HL-60 (cell line): ENCODE data around the gene TMTC1.

Experiments used
- CTCF ChIP-seq: IDR thresholded peaks from one replicate; pipeline ENCODE4 v1.5.1; 2011; ENCODE audit warnings: low read length, control low read depth, inconsistent platforms; ENCODE audit not compliant: insufficient read depth
- GABPA ChIP-seq: IDR thresholded peaks from 2 replicates; pipeline ENCODE4 v1.6.1; 2012; ENCODE audit warnings: low read depth
- POLR2AphosphoS5 ChIP-seq: IDR thresholded peaks from 2 replicates; pipeline ENCODE4 v1.6.1; 2012; ENCODE audit warnings: low read depth
- TF ChIP-seq, protein P1 (sequence below): IDR thresholded peaks from 2 replicates; pipeline ENCODE4 v1.6.1; 2012; ENCODE audit warnings: low read depth; ENCODE audit not compliant: insufficient replicate concordance

DNA sequence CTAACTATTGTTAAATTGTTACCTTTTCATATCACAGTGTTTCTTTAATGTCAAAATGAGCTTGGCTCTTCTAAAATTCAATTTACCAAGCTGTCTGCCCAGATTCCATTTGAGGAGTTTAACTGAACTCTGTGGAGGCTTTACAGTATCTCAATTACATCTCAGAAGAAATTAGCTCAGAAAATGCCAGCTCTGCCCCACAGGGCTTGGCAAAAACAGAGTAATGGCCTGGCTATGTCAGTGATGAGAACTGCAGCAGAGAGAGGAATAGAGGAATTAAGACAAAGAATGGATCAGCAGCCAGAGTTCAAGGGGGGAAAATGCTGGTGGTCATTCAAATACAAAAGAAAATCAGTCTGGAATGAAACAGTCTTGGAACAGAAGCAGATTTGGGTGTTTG, 15.8 kb upstream of the TMTC1 start:
- TF ChIP-seq POLR2AphosphoS5 (no peak), CTCF (no peak), GABPA (no peak)
- TF ChIP-seq, protein P1, sequence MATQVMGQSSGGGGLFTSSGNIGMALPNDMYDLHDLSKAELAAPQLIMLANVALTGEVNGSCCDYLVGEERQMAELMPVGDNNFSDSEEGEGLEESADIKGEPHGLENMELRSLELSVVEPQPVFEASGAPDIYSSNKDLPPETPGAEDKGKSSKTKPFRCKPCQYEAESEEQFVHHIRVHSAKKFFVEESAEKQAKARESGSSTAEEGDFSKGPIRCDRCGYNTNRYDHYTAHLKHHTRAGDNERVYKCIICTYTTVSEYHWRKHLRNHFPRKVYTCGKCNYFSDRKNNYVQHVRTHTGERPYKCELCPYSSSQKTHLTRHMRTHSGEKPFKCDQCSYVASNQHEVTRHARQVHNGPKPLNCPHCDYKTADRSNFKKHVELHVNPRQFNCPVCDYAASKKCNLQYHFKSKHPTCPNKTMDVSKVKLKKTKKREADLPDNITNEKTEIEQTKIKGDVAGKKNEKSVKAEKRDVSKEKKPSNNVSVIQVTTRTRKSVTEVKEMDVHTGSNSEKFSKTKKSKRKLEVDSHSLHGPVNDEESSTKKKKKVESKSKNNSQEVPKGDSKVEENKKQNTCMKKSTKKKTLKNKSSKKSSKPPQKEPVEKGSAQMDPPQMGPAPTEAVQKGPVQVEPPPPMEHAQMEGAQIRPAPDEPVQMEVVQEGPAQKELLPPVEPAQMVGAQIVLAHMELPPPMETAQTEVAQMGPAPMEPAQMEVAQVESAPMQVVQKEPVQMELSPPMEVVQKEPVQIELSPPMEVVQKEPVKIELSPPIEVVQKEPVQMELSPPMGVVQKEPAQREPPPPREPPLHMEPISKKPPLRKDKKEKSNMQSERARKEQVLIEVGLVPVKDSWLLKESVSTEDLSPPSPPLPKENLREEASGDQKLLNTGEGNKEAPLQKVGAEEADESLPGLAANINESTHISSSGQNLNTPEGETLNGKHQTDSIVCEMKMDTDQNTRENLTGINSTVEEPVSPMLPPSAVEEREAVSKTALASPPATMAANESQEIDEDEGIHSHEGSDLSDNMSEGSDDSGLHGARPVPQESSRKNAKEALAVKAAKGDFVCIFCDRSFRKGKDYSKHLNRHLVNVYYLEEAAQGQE: no peak
